CD4-positive, alpha-beta T cell treated with Interleukin-15 for 4 hours (primary cell): ENCODE data around the gene DCUN1D1.

Experiments
- DNase-seq: peaks from one replicate; pipeline ENCODE4 v3.0.0-alpha.2; 2020; ENCODE audit warnings: low spot score

Gene DCUN1D1

DNA sequence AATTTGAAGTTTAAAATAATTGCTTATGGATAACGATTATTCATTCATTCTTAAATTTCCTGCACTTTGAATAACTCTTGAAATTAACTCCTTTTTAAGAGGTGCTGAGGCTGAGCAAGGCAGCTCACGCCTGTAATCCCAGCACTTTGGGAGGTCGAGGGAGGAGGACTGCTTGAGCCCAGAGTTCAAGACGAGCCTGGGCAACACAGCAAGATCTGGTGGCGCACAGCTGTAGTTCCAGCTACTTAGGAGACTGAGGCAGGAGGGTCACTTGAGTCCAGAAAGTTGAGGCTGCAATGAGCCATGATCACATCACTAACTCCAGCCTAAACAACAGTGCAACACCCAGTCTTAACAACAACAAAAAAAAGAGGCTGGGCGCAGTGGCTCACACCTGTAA, 8.0 kb downstream of the DCUN1D1 start:
- no peak for DNase-seq

DNA sequence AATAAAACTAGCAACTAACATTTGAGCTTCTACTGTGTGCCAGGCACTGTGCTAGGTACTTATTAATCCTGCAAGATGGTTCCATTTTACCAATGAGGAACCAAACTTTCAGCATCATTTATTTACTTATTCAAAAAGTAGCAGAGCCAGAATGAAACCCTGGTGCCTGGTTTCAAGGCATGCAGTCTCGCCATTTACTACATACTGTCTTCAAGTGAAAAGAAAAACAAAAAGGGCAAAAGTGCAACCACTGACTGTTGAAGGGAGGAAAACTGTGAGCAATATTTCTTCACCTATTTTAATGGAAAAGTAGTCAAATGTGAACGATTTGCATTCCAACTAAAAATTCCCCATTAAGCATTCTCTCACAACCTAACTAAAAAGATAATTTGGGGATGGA, 8.7 kb downstream of the DCUN1D1 start:
- no peak for DNase-seq

DNA sequence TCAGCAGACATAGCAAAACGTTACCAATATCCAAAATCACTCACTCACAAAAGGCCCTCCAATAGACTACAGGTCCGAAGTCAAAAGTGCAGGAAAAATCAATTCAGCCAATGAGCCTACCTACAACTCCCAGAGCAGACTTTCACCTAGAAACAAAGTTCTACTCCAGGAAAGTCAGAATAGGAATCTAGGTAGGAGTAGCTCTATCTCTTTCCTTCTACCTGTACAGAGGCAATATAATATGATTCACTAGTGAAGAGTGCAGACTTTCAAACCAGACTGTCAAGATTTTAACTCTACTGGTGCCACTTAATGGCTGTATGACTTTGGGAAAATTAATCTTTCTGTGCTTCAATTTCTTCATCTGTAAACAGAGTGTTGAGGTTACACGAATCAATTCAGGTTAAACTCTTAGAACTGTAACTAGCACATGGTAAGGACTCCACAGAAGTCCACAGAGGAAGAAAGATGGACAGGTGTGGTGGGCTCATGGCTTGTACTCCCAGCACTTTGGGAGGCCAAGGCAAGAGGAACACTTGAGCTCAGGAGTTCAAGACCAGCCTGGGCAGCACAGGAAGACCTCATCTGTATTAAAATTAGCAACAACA, 9.4 kb downstream of the DCUN1D1 start:
- DNase-seq: no peak

DNA sequence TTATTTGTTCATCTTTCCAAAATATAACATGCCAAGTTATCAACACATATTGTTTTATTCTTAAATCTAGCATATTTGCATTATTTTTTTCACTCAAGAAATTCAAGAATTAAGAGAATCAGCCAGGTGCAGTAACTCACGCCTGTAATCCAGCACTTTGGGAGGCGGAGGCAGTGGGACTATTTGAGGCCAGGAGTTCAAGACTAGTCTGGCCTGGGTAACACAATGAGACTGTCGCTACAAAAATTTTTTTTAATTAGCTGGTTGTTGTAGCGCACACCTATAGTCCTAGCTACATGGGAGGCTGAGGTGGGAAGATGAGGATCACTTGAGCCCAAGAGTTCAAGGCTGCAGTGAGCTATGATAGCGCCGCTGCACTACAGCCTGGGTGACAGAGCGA, 10.5 kb downstream of the DCUN1D1 start:
- DNase-seq: no peak

DNA sequence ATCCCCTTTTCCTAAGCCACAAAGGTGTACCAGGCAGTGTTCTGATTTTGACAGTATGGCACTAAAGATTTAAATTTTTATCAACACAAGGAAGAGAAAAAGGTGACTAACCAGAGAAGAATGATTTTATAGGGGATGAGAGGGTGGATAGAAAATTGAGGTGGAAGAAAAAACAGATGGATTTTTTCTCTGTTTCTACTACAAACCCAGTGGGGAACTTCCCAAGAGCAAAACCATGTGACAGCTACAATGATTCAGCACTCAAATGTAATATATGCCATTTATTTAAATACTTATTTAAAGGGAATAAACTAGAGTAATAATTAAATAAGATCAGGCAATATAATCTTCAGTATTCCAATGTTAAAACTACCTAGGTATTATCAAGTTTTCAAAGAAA, 11.1 kb downstream of the DCUN1D1 start:
- DNase-seq: no peak

DNA sequence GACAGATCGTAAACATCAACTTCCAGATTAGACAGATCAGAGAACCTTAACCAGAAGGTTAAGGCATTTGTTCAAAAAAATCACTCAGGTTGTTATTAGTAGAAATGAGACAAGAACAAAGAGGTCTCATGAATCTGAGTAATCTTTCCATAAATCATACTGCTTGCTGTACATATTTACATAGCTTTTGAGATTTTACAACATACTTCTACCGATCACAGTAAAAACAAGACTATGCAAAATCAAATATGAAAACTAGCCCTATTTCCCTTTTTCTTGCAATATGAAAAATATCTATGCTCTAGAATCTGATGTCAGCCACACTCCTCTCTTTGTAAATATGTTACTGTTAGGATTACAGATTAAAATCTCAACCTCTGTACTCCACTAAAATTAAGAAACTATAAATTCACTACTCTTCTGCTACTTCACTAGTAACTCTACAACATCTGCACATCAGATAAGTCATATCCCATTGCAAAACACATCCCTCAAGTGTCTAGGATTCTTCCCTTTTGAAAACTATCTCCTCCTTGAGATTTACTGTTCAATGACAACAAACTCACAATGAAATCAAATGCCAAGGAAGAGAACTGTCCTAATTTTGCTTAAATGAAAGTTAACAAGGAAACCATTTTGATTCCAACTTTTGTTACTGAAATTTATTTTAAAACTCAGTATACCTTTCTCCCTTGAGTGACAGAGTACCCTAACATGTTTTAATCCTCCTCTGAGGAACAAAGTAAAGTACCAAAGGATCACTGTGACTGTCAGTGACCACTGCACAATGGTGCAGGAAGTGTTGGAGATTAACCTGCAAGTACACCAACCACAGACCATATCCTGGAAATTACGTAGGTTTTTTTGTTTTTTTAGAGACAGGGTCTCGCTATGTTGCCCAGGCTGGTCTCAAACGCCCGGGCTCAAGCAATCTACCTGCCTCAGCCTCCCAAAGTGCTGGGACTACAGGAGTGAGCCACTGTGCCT, 12.8 kb downstream of the DCUN1D1 start:
- DNase-seq: peak; percentile 19

DNA sequence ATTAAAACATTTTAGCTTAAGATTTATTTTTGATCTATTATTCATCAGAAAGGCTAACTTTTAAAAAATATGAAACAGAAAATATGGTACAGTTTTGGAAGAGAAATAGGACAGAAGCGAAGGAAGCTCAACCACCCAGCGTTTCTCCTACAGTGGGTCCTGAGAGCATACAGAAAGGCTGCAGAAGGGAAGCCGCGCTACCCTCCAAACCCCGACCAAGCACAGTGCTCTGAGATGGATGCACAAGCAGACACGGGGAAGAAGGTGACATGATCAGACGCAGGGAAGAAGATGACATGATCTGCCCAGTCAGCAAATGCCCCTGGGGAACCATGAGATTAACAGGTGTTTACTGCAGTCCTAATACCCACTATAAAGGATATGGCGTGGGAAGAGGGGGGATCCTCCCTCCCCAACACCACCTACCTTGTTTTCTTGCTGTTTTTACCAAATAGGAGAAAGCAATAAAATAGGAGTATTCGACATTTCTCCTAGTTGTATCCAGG, 14.4 kb downstream of the DCUN1D1 start:
- no peak for DNase-seq

DNA sequence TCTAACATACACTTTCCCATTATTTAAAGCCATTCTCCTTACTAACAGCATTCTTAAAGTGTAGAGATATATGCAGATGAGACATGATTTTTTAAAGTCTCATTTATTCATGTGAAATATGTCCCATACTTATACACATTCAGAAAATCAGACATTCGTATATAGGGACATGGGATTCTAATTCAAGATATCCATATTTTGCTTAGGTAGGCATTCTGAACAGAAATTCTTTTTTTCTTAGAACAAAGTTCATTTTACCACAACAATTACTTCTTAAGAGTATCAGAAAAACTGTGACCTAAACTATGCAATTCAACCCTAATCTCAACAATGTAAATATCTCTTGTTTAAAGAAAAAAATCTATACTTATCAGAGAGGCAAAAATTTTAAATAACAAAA, 16.2 kb downstream of the DCUN1D1 start:
- DNase-seq: no peak

DNA sequence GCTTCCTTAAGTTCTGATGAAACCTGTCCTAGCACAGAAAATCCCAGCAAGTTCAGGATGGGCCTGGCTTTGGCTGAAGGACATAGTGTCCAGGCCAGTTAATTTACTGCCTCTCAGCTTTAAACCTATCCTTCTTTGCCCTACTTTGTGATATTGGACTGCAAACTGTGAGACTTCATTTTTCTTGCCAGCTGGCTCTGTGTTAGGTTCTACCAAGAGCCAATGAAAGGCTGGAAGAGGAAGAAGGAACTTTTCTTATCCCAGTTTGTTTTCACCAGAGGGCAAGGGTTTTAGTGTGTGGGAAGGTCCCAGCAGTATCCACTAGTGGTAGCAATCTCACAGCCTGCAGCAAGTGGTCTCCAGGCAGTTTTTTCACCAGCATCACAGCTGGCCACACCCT, 18.2 kb downstream of the DCUN1D1 start:
- no peak for DNase-seq

DNA sequence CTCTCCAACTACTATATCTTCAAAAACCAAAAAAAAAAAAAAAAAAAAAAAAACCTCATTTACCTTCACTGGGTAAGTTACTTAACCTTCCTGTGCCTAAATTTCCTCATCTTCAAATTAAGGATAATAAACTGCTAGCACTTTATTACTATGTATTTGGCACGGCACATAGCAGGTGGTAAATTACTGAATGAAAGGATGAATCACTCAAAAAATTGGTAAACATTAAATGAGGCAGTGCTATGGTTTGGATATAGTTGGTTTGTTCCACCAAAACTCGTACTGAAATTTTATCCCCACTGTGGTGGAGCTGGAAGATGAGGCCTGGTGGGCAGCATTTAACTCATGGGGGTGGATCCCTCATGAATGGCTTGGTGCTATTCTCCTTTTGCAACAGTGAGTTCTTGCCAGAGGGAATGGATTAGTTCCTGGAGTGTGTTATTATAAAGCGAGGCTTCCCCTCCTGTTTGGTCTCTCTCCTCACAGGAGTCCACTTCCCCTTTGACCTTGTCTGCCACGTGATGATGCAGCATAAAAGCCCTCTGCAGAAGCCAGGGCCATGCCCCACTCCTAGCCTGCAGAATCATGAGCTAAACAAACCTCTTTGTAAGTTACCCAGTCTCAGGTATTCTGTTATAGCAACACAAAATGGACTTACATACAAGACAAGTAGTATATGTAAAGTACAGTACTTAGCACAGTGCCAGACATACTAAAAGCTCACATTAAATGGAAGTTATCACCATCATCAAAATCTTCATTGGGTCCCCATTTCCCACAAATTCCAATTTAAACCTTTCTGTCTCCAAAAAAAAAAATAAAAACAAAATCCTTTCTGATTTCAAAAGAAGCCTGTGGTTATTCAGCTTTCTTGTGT, 20.6 kb downstream of the DCUN1D1 start:
- no peak for DNase-seq

DNA sequence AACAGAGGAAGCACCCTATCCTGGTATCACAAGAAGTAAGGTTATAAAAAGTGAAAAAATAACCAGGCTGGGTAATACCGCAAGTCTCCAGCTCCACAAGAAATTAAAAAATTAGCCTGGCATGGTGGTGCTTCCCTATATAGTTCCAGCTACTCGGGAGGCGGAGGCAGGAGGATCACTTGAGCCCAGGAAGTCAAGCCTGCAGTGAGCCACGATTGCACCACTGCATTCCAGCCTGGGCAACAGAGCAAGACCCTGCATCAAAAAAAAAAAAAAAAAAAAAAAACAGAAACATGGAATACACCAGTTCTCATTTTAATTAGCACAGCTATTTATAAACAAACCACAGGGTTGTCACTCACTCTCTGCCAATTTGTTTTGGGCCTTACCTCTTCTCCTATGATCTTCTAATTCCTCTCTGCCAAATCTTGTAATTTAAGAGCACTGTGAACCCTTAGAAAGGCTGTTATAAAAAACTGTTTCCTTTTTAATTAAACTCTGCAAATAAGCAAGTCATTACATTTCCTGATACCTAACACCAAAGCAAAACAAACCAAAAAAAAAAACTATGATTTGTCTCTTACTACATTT, 22.6 kb downstream of the DCUN1D1 start:
- no peak for DNase-seq

DNA sequence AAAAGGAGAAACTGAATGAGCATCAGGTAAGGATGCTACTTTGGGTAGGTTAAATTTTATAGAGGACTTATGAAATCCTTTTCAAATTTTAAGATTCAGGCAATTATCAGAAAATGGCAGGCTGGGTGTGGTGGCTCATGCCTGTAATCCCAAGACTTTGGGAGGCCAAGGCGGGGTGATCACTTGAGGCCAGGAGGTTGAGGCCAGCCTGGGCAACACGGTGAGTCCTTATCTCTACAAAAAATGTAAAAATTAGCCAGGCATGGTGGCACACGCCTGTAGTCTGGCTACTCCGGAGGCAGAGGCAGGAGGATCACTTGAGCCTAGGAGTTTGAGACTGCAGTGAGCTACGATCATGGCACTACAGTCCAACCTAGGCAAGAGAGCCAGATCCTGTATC, 23.1 kb downstream of the DCUN1D1 start:
- no peak for DNase-seq

DNA sequence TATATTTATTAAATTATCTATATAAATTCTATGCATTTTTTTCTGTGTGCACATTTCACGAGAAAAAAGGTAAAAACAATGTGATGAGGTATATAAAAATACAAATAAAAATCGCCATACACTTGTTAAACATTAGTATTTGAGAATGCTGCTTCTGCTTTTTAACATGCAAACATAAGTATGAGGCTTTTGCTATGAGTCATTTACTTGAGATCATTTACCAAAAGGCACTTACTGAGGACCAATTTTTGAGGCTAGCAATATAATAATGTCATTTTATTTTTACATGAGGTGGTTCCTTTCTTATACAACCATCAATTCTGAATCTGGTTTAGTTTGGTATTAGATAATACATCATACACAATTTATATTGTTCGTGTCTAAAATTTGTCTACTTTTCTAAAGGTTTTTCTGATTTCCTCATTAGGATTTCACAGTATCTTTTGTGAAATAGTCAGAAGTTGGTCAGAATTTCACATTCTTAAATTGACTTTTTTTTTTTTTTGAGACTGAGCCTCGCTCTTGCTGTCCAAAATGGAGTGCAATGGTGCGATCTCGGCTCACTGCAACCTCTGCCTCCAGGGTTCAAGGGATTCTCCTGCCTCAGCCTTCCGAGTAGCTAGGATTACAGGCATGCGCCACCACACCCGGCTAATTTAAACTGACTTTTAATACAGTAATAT, 25.6 kb downstream of the DCUN1D1 start:
- no peak for DNase-seq

DNA sequence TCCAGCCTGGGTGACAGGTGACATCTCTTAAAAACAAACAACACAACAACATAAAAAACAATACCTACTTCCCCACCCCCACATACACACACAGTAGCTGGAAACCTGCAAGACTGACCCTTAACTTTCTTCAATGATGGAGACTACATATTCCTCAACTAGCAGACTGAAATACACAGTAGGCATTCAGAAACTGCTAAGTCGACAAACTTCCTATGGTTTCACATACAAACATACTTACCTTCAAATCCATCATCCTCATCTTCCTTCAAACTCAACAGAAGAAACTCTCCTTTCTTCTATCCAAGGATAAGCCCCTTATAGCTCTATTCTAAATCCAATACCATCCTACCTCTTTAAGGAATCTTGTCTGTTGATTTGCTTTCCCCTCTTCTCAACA, 30.6 kb downstream of the DCUN1D1 start:
- no peak for DNase-seq

DNA sequence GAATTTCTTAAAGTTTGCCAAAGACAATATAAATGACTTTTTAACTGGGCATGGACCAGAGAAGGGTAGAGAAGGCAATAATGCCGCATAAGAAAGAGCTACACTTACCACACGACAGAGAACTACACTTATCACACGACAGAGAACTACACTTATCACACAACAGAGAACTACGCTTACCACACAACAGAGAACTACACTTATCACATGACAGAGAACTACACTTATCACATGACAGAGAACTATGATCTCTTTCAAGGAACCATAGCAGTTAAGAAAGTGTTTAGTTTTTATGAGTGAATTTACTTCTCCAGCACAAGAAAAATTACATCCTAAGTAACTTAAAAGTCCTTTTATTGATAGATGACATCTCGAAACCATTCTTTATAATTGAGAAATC, 32.0 kb downstream of the DCUN1D1 start:
- DNase-seq: no peak

DNA sequence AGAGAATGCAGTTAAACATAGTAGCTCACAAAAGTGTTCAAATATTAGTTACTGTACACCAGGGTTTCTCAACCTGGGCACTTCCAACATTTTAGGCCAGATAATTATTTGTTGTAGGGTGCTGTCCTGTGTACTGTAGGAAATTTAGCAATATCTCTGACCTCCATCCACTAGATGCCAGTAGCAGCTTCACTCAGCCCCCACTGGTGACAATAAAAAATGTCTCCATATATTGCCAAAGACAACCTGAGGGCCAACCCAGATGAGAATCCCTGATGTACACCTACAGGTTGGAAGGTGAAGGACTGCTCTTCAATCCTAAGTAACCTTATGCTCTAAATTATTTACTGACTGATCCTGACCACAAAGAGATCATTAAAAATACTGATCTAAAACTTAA, 32.5 kb downstream of the DCUN1D1 start:
- no peak for DNase-seq

DNA sequence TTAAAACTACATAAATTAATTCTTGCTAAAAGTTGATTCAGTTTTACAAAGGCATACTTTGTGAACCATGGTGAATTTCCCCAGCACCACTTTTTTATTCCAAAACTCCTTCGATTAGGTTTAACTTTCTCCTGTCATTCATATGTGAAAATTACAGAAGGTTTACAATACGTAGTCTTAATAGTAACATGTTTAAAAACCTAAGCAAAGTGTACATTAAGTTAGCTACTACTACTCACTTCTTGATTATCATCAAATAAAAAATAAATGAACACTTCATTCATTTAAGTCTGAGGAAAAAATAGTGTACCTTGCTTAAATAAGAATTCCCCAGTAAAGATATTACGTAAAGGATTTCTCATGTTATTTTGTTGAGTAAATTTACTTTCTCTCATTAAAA, 38.6 kb downstream of the DCUN1D1 start:
- DNase-seq: no peak

DNA sequence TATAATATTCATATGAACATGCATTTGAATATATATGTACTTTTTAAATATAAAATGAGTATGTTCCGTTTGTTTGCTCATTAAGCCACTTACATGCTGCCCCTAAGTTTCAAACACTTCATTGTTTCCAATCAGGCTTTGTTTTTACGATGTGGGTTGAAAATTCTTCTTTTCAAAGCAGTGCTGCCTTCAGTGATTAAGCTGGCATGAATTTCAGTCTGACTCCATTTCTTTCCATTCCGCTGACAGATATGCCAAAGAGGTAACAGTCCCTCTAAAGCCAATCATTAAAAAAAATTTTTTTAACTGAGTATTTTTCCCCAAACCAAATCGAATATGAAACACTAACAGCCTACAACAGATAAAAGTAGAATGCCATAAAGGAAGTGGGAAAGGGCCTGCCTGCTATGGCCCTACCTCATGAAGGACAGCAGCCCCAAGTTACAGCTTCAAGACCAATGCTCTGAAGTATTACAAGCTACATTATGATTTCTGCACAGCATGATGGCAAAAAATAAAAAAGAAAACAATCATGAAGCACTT, 40.0 kb downstream of the DCUN1D1 start:
- no peak for DNase-seq

DNA sequence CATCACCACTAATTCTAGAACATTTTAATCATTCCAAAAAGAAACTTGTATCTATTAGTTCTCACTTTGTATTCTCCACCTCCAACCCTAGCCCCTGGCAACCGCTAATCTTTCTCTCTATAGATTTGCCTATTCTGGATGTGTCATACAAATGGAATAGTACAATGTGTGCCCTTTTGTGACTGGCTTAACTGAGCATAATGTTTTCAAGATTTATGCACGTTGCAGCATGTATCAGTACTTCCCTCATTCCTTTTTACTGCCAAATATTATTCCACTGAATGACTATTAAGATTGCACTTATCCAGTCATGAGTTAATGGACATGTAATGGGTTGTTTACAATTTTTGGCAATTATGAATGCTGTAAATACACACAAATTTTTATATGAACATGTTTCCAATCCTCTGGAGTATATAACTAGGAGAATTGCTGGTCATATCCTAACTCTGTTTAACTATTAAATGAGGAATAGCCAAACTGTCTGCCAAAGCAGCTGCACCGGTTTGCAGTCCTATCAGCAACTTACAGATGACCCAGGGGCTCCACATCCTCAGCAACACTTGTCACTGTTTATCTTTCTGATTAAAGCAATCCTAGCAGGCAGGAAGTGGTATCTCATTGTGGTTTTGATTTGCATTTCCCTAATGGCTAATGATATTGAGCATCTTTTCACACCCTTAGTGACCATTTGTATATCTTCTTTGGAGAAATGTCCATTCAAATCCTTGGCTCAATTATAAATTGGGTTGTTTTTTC, 42.9 kb downstream of the DCUN1D1 start:
- DNase-seq: peak; percentile 5

DNA sequence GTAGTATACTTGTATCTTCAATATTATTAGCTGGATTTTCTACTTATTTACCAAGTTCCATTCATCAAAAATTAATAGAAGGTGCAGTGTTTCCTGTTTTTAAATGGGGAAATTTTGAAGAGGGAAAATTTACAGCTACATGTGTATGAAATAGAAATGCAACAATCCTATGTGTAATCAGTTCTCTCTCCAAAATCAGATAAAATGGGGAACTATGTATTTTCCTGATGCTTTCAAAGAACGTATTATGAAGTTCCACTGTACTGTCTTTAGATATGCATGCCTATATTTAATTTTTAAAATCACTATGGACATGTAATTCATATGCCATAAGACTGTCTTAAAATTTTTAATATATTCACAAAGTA, 43.4 kb downstream of the DCUN1D1 start:
- DNase-seq: no peak
